ENCODE results near the gene NR6A1.

The NR6A1 gene

GRCh38 chr9:124490004-124490403, 281.1 kb downstream of the NR6A1 start:
- peaks cover 0 to 77% of the 10 kb centered on the region in 2 donors for H3K27me3 ChIP-seq
- TF ChIP-seq CTCF (IDR thresholded peaks at IDR 0.05) = no peak
- H3K4me1 ChIP-seq = no peaks in the 10 kb centered on the region
- intact Hi-C loops (cut with DNase I; ENCODE audit: low total_unique reads) = no loop called here
- H3K27ac ChIP-seq = no peak overlapping the region
- no peak overlapping the region for H3K4me3 ChIP-seq
- no peaks in the 10 kb centered on the region for H3K36me3 ChIP-seq
- DNase-seq = no peak
- H3K9me3 ChIP-seq = no peaks in the 10 kb centered on the region

- TF ChIP-seq CTCF (IDR thresholded peaks at IDR 0.05) = no peak
- Histone ChIP-seq H3K4me1 (no peaks in the 10 kb centered on the region), H3K36me3 (no peaks in the 10 kb centered on the region), H3K27ac (no peak overlapping the region), H3K9me3 (no peaks in the 10 kb centered on the region), H3K4me3 (no peak overlapping the region), H3K27me3 (peaks cover 0 to 78% of the 10 kb centered on the region in 2 donors)
- intact Hi-C loops (cut with DNase I; ENCODE audit: low total_unique reads) = no loop called here
- DNase-seq = no peak
Observed at GRCh38 chr9:124489222-124489621, 281.9 kb downstream of the NR6A1 start.

GRCh38 chr9:124488641-124489210, 282.4 kb downstream of the NR6A1 start:
- no peaks in the 10 kb centered on the region for H3K4me1 ChIP-seq
- H3K36me3 ChIP-seq = no peaks in the 10 kb centered on the region
- intact Hi-C loops (cut with DNase I; ENCODE audit: low total_unique reads) = no loop called here
- TF ChIP-seq CTCF (IDR thresholded peaks at IDR 0.05) = no peak
- H3K27ac ChIP-seq = no peak overlapping the region
- H3K27me3 ChIP-seq = peaks cover 0 to 83% of the 10 kb centered on the region in 2 donors
- DNase-seq = no peak
- H3K4me3 ChIP-seq = no peak overlapping the region
- H3K9me3 ChIP-seq = no peaks in the 10 kb centered on the region

GRCh38 chr9:124487260-124488182, 283.6 kb downstream of the NR6A1 start:
- H3K4me3 ChIP-seq = no peak overlapping the region
- peaks cover 0 to 84% of the 10 kb centered on the region in 2 donors for H3K27me3 ChIP-seq
- H3K27ac ChIP-seq = no peak overlapping the region
- H3K4me1 ChIP-seq = no peaks in the 10 kb centered on the region
- no peak for TF ChIP-seq CTCF (IDR thresholded peaks at IDR 0.05)
- no peaks in the 10 kb centered on the region for H3K36me3 ChIP-seq
- intact Hi-C loops (cut with DNase I; ENCODE audit: low total_unique reads) = no loop called here
- H3K9me3 ChIP-seq = no peaks in the 10 kb centered on the region
- DNase-seq = no peak

GRCh38 chr9:124486778-124487259, 284.3 kb downstream of the NR6A1 start:
- TF ChIP-seq CTCF (IDR thresholded peaks at IDR 0.05) = no peak
- Histone ChIP-seq H3K27me3 (peaks cover 0 to 85% of the 10 kb centered on the region in 2 donors), H3K27ac (no peak overlapping the region), H3K36me3 (no peaks in the 10 kb centered on the region), H3K4me3 (no peak overlapping the region), H3K4me1 (no peaks in the 10 kb centered on the region), H3K9me3 (no peaks in the 10 kb centered on the region)
- intact Hi-C loops (cut with DNase I; ENCODE audit: low total_unique reads) = no loop called here
- DNase-seq = no peak

All from tibial artery (tissue), 4 donors.